ENCODE results near the gene DNMT3L. TPM values are rescaled to one million over a fixed set of nuclear protein-coding genes. Genes with fewer than 3 reads are reported as not detected.
"Not testable (repeated sequence)": the region's sequence is repeated elsewhere in the genome, so short reads cannot be mapped to it uniquely, and the experiment has no call there.

DNMT3L gene
- total RNA-seq, 1 donor from 2014 or later: not detected

DNA sequence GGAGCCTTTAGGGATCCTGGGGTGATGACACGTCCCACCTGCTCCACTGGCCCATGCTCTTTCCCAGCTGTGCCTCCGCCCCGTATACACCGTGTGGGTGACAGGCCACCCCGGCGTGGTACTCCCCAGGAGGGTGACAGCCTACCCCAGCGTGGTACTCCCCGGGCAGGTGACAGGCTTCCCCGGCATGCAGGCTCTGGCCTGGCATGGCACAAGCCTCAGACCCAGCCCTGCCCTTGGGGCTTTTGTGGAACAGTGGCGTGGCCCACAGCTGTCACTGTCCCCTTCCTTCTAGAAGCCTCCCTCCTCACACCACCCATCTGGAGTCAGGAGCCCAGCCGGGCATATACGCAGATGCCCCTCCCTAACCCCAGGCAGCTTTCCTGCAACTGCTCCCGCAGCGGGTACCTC, 33.5 kb upstream of the DNMT3L start:
- no peak for DNase-seq (ENCODE audit: low spot score)

- DNase-seq (ENCODE audit: low spot score): peak; percentile 69
Observed at GRCh38 chr21:44294391-44295162, 32.9 kb upstream of the DNMT3L start.

DNA sequence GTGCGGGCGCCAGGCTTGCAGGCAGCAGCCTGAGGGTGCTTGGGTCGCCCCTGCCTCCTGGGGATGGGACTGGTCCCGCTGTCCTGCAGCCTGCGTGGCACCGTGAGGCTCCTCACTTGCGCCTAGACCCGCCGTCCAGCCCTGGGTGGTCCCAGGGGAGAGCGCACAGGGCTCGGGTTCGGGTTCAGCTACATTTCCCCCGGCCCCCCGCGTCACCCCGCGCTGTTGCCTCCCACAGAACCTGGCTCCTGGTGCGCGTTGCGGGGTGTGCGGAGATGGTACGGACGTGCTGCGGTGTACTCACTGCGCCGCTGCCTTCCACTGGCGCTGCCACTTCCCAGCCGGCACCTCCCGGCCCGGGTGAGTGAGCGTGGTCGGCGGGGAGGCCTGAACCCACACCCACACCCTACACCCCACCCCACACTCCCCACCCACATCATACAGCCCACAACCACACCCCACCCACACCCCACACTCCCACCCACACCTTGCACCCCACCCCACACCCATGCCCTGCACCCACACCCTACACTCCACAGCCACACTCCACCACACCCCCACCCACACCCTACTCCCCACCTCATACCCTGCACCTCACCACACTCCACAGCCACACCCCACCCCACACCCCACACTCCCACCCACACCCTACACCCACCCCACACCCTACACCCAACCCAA, 32.0 kb upstream of the DNMT3L start:
- no peak for DNase-seq (ENCODE audit: low spot score)

DNA sequence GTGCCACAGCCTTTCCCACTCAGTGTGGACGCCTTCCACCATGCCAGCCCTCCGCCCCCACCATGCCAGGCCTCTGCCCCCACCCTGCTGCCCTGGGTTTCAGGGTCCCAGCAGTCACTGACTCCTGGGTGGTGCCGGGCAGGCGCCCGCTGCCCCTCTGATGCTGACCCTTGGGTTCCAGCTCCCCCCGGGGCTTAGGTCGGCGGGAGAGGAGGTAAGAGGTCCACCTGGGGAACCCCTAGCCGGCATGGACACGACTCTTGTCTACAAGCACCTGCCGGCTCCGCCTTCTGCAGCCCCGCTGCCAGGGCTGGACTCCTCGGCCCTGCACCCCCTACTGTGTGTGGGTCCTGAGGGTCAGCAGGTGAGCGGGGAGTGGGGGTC, 31.1 kb upstream of the DNMT3L start:
- DNase-seq (ENCODE audit: low spot score): no peak

DNA sequence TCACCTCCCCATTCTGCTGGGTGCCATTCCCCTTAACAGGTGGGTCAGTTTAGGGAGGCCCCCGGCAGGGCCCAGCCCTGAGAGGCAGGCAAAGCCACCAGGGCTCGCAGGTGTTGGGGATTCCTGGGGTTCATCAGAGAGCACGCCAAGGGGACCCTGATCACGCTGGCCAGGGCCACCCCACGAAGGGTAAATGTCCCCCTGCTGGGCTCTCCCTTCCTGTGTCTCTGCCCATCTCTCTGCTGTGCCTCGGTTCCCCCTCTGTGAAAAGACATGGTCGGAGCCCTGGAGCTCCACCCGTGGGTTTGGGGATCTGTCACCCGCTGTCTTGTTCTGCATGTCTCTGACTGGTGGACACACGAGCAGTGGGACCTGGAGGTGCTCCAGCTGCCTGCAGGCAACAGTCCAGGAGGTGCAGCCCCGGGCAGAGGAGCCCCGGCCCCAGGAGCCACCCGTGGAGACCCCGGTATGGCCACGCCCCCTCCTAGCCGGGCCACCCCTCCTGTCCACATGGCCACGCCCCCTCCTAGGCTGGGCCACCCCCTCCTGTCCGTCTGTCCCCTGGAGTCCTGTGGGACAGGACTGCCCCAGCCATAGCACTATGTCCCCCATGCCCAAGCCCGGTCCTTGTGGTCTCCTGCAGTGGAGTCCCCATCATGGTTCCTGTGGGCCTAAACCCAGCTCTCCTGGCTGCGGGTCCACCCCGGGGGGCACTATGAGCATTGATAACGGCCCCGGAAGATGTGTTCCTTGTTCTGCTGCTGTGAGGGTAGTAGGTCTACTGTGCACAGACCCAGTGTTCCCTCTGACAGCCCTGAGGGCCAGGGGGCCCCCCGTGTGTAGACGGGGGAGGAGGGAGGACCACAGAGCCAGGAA, 30.5 kb upstream of the DNMT3L start:
- DNase-seq (ENCODE audit: low spot score): no peak

DNA sequence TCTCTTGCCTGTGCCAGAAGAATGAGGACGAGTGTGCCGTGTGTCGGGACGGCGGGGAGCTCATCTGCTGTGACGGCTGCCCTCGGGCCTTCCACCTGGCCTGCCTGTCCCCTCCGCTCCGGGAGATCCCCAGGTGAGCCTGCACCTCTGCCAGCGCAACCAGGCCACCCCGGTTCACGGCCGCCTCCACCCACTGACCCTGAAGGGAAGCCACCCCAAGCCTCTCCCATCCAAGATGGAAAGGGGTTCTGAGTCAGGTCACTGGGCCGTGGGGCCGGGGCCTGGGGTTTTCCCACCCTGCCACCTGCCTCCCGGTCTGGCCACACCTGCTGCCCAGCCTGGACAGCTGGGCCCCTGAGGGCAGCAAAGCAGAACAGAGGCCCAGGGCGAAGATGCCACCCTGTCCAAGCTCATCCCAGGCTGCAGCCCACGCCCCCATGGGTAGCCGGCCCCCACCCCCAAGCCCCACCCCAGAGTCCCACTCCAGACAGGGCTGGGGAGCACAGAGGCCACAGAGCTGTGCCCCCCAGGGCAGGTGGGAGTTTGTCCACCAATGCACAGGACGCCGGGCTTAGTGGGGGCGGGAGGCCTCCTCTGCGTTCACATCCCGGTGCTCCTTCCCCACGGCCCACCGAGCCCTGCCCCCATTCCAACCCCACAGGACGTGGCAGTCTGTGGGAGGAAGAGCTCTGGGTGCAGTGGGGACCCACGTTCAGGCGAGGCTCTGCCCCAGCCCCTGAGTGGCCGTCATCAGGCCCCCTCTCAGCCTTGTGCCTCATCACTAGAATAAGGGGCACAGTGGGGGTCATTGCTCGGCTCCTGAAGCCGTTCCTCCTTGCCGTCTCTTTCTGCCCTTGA, 29.6 kb upstream of the DNMT3L start:
- DNase-seq (ENCODE audit: low spot score): no peak

- no peak for DNase-seq (ENCODE audit: low spot score)
Observed at GRCh38 chr21:44290327-44291077, 28.8 kb upstream of the DNMT3L start.

DNA sequence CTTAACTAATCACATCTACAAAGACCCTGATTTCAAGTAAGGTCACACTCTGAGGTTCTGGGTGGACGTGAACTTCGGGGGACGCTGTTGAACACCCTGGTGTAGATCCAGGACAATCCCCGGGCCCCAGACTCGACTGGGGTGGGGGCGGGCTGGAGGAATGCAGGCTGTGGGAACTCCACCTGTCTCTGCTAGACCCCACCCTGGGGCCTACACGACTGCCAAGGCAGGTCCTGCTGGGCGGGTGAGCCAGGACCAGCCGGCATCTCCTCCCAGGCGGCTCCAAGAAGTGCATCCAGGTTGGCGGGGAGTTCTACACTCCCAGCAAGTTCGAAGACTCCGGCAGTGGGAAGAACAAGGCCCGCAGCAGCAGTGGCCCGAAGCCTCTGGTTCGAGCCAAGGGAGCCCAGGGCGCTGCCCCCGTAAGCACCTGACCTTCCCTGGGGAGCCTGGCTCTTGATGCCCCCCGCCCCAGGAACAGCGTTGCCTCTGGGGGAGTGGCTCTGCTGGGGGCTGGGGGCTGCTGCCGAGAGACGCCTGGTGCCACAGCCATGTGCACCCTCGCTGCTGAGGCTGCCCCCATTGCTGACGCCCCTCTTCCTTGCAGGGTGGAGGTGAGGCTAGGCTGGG, 27.8 kb upstream of the DNMT3L start:
- DNase-seq (ENCODE audit: low spot score): no peak

GRCh38 chr21:44288251-44289110, 26.8 kb upstream of the DNMT3L start:
- DNase-seq (ENCODE audit: low spot score): no peak

- DNase-seq (ENCODE audit: low spot score): no peak
Observed at GRCh38 chr21:44286716-44287632, 25.3 kb upstream of the DNMT3L start.

DNA sequence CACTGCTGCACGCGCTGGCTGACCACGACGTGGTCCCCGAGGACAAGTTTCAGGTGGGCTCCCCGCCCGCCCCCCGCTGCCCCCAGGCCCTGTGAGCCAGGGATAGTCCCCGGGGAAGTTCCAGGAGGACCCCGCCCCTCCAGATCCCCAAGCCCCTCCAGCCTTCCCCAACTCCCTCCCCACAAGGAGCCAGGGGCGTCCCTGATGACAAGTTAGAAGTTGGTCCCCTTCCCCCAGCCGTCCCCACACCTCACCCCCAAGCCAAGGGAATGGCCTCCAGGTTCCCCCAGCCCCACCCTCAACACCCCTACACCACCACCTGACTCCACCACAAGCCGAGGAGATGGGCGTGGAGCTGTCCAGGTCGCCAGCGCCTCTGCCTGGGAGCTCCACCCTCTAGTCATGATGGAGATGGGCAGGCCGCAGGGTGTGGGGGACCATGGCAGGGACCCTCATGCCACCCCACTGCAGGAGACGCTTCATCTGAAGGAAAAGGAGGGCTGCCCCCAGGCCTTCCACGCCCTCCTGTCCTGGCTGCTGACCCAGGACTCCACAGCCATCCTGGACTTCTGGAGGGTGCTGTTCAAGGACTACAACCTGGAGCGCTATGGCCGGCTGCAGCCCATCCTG, 24.5 kb upstream of the DNMT3L start:
- DNase-seq (ENCODE audit: low spot score): no peak

DNA sequence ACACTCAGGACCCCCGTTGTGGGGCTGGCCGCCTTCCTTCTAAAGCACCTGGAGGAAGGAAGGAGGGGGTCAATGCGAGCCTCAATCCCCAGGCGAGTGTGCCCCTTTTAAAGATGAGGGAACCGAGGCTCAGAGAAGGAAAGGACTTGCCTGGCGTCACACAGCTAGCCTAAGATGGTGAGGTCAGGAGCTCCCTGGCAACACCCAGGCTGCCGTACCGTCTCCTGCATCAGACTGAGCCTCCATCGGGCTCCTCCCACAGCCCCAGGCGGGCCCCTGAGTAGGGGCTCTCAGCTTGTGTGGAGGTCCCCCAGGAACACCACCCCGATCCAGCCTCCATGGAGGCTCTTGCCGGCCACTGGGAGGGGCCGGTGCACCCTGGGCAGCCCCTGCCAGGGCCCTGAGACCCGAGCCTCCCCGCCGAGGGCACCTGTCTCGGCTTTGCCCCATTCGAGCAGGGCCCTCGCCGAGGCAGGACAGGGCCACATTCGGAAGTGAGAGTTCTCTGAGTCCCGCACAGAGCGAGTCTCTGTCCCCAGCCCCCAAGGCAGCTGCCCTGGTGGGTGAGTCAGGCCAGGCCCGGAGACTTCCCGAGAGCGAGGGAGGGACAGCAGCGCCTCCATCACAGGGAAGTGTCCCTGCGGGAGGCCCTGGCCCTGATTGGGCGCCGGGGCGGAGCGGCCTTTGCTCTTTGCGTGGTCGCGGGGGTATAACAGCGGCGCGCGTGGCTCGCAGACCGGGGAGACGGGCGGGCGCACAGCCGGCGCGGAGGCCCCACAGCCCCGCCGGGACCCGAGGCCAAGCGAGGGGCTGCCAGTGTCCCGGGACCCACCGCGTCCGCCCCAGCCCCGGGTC, 23.7 kb upstream of the DNMT3L start, which contains the start of gene AIRE:
Gene AIRE, plus strand, starts transcription at position 739 of the 855 bp plus-strand sequence. CDS start 131 bp downstream, outside the sequence.
- no peak for DNase-seq (ENCODE audit: low spot score)

DNA sequence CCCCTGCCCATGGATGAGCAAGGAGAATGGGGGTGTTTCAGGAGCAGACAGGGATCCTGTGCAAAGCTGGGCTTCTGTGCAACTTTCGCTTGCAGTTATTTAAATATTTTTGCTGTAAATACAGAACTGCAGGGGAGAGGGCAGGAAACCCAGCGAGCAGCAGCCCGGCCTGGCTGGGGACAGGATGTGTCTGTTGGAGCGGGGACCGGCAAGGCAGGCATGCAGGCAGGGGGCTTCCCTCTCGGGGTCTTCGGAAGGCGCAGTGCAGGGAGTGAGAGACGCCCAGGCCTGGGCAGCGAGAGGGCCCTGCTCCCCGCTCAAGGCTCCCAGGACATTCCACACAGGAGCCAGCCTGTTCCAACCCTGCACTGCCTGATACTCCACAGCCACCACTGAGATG, 22.3 kb upstream of the DNMT3L start:
- no peak for DNase-seq (ENCODE audit: low spot score)

- DNase-seq (ENCODE audit: low spot score): not testable (repeated sequence)
Observed at GRCh38 chr21:44283211-44283785, 21.6 kb upstream of the DNMT3L start.

DNA sequence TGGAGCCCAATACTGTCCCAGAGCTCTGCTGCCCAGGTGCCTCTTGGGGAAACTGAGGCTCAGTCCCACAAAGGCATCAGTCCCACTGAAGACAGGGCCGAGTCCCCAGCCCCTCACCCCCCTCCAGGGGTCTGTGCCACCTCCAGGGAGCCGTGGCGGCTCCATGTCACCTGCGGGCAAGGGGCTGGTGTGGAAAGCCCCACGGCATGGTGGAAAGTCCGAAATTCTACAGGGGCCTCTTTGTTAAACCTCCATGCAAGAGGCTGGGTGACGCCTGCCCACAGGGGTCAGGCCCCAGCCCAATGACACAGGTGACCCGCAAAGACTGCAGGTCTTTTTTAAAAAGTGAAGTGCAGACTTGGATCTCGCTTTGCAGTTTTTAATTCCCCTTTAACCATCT, 20.7 kb upstream of the DNMT3L start:
- no peak for DNase-seq (ENCODE audit: low spot score)

- DNase-seq (ENCODE audit: low spot score): no peak
Observed at GRCh38 chr21:44281801-44282200, 20.1 kb upstream of the DNMT3L start.
